GM15510 (cell line): ENCODE data around the gene MAST4.

Experiments
- POLR2A ChIP-seq: IDR thresholded peaks from 3 replicates; pipeline ENCODE4 v1.6.1; 2011; ENCODE audit warnings: borderline replicate concordance; ENCODE audit not compliant: insufficient read length; ENCODE audit errors: extremely low read depth

MAST4 gene

DNA sequence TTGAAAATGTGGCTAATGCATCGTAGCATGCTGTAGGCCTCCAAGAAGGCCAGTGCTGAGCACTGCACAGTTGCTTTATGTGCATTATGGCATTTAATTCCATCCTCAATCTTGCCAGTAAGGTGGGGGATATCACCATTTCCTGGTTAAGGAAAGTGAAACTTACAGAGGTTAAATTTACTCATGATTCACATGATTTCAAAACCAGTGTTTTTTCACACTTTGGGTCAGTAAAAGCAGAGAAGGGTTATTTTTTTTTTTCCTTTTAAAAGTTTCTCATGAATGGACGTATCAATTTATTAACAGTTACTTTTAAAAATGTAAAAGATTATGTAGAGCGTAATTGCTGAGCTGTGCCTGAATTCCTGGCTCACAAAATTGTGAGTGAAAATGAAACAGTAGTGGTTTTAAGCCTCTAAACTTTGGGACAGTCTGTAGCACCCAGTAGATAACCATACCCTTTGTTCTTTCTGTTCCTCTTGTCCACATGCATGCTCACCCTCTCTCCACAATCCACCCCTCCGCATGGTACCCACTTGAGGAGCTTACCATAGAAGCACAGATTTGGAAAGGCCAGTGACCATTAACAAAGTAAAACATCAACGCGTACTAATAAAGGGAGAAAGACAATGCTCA, 21.2 kb downstream of the MAST4 start:
- TF ChIP-seq POLR2A: no peak

DNA sequence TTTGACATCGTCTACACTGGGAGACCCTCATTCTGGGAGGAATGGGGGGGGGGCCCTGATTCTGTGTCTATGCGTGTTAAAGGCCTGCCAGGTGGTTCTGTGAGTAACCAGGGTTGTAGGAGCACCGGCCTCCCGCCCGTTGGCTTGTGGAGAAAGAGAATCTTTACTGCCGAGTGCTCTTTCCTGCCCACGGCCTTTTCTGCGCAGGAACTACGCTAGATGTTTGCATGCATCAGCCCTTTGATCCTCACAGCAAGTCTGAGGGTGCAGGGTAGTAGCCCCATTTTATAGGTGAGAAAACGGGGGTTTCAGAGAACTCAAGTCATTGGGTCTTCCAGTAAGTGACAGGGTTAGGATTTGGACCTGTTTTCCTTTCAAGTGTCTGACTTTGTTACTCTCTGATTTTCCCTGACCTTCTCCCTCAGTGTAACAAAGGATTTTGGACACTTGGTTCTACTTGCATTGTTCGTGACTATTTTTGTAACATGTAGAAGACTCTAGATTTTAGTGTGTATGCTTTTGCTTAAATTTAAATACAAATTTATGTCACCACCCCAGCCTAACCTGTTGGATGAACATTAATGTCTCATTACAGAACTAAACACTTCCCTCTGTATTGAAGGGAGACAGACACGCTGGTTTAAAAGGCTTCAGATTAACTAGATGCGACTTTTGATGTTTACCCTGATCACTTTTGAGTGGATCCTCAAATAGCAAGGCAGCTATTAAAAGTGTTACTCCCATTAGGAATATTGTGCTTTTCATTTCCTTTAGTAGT, 22.0 kb downstream of the MAST4 start:
- no peak for TF ChIP-seq POLR2A

DNA sequence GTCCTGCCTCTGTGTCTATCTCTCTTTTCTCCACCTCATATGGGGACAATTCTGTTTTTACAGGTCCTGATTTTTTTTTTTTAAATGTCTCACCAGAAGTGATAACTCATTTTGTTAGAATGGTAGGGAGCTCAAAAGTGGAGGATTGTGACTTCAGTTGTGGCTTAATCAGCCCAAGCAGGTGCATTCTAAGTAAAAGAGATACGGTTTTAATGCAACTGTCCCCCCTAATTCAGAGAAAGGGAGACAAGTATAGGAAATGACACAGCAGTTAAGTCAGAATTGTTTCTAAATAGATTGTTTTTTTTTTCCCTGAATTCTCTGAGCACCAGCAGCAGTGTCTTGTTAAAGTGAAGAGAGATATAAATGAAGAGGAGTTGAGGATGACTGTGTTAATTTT, 24.5 kb downstream of the MAST4 start:
- no peak for TF ChIP-seq POLR2A

DNA sequence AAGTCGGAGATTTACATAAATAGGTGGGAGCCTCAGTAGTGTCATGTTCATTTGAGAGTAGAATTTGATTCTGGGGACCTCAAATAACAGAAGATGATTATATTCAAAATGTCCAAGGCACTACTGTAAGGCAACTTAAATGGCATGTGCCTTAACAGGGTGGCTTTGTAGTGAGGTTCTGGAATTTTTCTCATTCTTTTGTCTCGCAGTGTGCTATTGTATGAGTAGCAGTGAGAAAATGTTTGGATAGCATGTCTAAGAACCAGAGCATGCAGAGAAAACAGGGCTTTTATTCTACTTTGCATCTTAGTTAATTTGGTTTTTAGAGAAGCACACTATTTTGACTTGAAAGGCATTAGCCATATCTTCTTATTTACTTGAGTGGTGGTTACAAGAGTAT, 25.0 kb downstream of the MAST4 start:
- TF ChIP-seq POLR2A: no peak

DNA sequence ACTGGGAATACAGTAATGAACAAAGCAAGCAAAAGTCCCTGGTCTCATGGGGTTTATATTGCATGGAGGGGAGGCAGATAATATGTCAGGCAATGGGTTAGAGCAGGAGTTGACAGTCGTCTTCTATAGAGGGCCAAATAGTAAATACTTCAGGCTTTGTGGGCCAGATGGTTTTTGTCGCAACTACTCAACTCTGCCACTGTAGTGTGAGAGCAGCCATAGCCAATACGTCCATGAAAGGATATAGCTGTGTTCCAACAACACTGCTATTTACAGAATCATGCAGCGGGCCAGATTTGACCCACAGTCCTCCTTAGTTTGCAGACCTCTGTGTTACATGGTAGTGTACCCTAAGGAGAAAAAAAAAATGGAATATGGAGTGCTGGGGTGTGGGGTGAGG, 25.5 kb downstream of the MAST4 start:
- no peak for TF ChIP-seq POLR2A

DNA sequence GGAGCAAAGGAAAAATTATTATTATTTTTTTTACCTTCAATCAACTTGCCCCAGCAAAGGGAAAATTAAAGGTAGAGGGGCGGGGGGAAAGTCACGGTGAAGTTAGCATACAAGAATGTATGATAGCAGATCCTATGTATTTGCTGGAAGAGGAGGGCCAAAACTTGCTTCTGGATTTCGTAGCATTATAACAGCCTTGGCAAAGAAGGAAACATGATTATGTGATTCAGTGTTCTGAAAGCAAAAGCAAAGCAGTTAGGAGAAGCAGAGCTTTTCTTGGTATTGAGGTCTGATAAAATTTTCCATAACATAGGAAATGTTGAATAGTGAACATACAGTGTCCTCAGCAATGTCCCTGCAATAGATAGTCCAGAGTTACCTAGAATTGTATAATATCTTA, 32.4 kb downstream of the MAST4 start:
- no peak for TF ChIP-seq POLR2A

DNA sequence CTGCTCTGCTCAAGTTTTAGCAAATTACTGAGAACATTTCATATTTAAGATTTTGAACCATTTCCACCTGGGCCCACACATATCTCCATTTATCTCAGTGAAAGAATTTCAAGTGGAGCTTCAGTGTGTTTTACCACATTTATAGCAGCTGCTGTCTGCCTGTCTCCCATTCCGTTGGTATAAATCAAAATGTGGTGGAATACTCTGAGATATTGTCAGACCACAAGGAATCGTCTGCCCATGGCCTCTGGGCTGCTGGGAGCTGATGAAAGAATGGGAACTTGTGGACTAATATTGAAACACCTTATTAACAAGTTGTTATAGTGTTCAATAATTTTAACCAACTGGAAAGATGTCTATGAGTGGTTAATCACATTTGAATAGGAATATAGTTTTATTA, 33.3 kb downstream of the MAST4 start:
- TF ChIP-seq POLR2A: no peak

DNA sequence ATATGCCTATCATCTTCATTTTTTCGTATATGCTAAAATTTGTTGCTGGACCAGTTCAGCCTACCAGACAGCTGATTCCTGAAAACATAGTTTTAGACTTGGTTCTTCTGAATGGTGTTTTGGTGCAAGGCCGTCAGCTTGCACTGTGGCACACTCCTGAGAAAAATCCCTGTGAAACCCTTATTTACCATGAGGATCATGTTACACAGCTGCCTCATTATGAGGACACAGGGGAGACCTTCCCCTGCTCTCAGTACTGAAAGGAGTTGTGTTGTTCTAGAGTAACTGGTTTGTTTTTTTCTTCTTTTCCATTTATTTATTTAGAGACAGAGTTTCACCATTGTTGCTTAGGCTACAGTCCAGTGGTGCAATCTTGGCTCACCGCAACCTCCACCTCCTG, 37.6 kb downstream of the MAST4 start:
- no peak for TF ChIP-seq POLR2A

DNA sequence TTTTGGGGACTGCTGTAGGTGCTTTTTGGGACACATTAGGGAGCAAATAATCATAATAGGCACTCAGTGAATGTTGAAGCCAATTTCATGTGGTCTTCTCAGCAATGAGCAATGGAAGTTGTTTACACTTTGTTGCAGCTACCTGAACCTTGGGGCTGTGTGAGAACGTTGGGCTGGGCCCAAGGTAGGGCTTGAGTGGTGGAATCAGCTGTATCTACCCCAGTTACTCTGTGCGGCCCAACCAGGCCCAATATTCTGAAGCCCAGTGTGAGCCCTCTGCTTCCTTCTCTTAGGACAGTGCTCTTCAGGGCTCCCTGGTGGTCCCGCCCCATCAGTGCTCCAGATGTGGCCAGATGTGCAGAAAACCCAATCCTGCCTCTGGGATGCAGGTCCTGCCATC, 38.4 kb downstream of the MAST4 start:
- TF ChIP-seq POLR2A: no peak

DNA sequence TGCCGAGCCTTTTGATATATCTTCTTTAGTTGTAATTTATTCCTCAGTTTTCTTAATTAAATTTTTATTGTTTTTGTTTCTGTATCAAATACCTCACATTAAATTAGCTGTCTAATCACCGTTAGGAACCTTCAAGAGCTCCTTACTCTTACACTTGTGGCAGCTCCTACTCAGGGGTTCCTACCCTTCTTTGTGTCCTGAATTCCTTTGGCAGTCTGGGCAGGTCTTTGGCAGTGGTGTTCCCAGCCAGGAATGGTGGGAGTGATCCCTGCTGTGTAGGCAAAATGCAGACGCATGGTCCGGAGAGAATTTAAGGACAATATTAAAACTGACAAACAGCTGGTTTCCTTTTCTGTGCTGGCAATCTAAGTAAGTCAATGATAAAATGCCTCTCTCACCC, 41.8 kb downstream of the MAST4 start:
- TF ChIP-seq POLR2A: no peak

DNA sequence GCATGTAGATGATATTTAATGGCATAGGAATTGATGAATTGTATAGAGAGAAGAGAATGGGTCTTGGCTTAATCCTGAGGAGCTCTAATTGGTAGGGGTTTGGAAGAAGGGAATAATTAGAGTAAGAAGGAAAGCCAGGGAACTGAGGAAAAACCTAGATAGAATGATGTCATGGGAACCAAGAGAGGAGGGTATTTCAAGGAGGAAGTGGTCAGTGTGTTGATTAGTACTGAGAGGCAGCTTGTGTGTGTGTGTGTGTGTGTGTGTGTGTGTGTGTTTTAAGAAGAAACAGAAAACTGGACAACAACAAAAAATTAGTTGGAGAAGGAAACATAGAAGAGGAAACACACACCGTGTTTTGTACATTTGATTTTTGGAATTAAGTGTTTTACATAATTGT, 42.8 kb downstream of the MAST4 start:
- TF ChIP-seq POLR2A: no peak

DNA sequence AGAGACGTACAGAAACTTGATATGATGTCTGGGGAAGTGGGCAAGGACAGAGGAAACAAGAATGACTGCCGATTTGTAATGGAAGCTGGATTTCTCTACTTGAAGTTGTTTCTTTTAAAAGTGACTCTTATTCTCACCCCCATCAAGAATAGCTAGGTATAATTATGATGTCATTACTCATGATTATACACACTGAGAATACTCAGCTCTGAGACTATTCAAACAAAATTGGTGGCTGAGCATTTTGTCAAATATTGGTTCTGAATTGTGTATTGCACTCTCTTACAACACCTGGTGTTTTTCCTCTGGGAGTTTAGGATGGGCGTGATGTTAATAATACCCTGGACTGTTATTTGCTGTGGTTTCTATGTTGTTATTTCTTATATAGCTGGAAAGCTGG, 46.3 kb downstream of the MAST4 start:
- no peak for TF ChIP-seq POLR2A

DNA sequence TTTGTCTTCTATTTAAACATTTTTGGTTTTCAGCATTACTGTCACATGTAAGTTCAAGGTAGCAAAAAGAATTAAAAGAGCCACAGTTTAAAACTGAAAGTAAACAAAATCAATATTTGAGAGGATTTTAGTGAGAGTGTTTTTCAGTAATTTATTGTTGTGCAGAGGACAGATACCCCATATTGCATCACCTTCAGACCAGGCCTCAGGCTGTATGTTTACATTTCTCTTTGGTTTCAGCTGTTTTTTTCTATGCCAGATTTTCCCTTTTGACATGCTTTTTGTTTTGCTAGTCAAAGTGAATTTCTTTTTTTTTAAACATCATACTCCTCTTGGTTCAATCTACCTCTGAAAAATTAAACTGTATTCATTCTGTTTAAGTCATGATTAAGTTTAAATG, 47.2 kb downstream of the MAST4 start:
- no peak for TF ChIP-seq POLR2A

DNA sequence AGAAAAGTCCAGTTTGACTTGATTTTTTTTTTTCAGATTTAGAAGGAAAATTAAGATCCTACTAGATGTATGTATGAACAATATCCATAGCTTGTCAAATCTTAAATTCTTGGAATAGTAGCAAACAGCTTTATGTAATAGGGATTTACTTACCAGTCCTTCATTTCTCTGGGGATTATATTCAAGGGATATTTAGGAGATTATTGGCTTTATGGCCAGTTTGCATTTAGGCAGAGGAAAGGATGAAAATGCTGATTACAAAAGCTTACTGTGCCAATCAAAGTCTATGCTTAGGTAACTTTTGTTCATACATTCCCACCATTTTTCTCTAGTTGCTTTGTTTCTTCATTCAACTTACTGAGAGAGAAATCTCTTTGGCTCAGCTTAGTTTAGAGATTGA, 47.9 kb downstream of the MAST4 start:
- no peak for TF ChIP-seq POLR2A

DNA sequence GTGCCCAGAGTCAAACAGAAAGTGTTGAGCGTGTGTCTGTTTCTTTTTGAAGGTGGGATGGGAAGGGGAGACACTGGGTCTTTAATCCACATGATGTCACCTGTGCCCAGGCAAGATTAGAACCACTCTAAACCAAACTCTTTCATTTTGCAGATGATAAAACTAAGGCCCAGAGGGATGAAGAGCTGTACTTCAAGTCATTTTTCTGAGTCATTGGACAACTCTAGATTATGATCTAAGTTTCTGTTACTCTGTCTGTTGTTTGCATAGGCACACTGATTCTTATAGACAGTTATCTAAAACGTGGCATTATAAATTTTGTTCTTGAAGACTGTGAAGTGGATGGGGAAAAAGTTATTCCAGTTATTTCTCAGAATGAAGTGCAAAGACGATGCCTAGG, 48.8 kb downstream of the MAST4 start:
- no peak for TF ChIP-seq POLR2A

DNA sequence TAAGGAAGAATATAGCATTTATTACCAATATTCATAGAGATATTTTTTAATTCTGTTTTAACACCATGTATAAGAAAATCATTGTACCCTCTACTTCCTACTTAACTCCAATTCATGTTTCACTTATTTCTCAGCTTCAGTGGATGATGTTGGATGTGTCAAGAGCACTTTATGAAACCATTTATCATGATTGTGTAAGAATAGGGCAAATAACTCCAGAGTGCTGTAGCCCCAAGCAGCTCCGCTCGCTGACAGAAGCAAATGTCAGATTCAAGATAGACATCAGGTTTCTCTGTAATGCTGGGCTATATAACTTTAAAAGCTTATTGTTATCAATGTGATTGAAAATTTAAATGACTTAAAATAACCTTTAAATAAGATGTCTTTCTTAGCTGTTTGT, 50.4 kb downstream of the MAST4 start:
- TF ChIP-seq POLR2A: no peak

DNA sequence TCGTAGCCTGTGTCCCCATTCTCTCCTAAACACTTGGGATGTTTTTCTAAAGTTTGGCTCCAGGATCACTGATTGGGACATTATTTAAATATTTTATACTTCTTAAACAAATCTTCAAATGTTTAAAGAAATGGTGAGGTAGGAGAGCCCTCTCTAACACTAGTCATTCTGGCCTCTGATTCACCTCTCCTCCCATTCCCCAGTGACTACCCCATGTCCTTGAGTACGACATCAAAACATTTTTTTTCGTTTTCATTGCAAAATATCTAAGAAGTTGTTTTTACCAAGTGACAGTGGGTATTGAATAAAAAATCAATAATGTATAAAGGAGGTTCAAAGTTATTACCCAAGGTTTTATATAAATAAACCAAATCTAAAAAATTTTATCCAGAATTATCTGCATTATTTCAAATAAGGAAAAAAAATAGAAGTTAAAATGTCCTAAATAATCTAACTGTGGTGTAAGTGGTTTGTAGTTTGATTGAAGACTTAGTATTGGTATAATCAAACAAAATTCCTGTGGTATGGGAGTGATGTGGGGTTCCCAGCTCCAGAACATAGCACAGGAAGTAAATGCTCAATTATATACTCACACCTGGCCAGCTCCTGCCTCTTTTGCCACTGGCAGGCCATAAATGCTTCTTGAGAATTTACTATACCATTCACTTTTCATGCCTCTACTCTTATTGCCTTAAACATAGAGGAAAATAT, 51.1 kb downstream of the MAST4 start:
- no peak for TF ChIP-seq POLR2A

DNA sequence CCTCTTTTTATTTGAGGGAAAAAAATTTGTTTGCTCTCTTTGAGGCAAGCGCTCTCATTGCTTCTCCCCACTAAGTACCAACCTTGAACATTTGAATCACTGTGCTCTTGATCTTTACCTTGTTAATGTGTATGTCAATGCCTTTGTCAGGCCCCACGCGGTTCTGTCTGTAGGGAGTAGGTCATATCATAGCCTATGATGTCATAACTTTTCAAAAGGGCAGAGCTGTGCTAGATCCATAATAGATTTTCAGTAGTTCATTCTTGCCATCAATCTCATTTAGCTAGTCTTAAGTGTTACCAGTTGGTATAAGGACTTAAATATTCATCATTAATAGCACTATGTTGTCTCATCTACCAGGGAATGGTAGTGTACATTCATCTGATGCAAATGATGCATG, 56.6 kb downstream of the MAST4 start:
- no peak for TF ChIP-seq POLR2A
